Measurements from ENCODE around the gene RTN3. TPM values are rescaled to one million over a fixed set of nuclear protein-coding genes. Genes with fewer than 3 reads are reported as not detected.

Gene RTN3
- total RNA-seq, 1 experiment from 2014 or later: 145 TPM

GRCh38 chr11:63795066-63795465 lies 113.8 kb downstream of the RTN3 start:
- no peaks in the 10 kb centered on the region for H3K9me3 ChIP-seq (ENCODE audit: control insufficient read depth, insufficient read depth, low read depth, low read length)

GRCh38 chr11:63800921-63801320 lies 119.6 kb downstream of the RTN3 start:
- DNase-seq (ENCODE audit: low read depth, low spot score) (no peak), ATAC-seq (no peak)
- peaks cover 19% of the 10 kb centered on the region for H3K4me1 ChIP-seq (ENCODE audit: control insufficient read depth, insufficient read depth, low read length)
- H3K36me3 ChIP-seq (ENCODE audit: control insufficient read depth, insufficient read depth, low read length): no peaks in the 10 kb centered on the region
- intact Hi-C loops (cut with micrococcal nuclease; ENCODE audit: unreplicated experiment): no loop called here
- BruUV-seq (replicated peaks): no TSS peak
- ChIA-PET POLR2A (no interaction called here), CTCF (no interaction called here)
- H3K4me3 ChIP-seq (ENCODE audit: low read depth in 2 of 2, low read length in 2 of 2): no peak overlapping the region
- in situ Hi-C loops (cut with HindIII; ENCODE audit: low pct_unique_long_range_greater_than_20kb, low sequenced_read_pairs): no loop called here
- no peak overlapping the region for H3K27ac ChIP-seq (ENCODE audit: low read length)
- TF ChIP-seq POLR2AphosphoS5 (IDR thresholded peaks at IDR 0.05; ENCODE audit: low read depth, low read length) (no peak), CTCF (IDR thresholded peaks at IDR 0.05) (no peak), TCF7L2 (IDR thresholded peaks at IDR 0.05; ENCODE audit: low read depth, low read length) (no peak), SIN3A (IDR thresholded peaks at IDR 0.05; ENCODE audit: borderline replicate concordance, insufficient read depth, low read depth, low read length) (no peak)
- TF ChIP-seq, protein P1, sequence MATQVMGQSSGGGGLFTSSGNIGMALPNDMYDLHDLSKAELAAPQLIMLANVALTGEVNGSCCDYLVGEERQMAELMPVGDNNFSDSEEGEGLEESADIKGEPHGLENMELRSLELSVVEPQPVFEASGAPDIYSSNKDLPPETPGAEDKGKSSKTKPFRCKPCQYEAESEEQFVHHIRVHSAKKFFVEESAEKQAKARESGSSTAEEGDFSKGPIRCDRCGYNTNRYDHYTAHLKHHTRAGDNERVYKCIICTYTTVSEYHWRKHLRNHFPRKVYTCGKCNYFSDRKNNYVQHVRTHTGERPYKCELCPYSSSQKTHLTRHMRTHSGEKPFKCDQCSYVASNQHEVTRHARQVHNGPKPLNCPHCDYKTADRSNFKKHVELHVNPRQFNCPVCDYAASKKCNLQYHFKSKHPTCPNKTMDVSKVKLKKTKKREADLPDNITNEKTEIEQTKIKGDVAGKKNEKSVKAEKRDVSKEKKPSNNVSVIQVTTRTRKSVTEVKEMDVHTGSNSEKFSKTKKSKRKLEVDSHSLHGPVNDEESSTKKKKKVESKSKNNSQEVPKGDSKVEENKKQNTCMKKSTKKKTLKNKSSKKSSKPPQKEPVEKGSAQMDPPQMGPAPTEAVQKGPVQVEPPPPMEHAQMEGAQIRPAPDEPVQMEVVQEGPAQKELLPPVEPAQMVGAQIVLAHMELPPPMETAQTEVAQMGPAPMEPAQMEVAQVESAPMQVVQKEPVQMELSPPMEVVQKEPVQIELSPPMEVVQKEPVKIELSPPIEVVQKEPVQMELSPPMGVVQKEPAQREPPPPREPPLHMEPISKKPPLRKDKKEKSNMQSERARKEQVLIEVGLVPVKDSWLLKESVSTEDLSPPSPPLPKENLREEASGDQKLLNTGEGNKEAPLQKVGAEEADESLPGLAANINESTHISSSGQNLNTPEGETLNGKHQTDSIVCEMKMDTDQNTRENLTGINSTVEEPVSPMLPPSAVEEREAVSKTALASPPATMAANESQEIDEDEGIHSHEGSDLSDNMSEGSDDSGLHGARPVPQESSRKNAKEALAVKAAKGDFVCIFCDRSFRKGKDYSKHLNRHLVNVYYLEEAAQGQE (IDR thresholded peaks at IDR 0.05; ENCODE audit: insufficient read depth in 1 of 2, low read depth in 2 of 2, low read length in 1 of 2): no peak
- H3K27me3 ChIP-seq (ENCODE audit: control insufficient read depth, insufficient read depth, low read length): no peaks in the 10 kb centered on the region
- H3K9me3 ChIP-seq (ENCODE audit: control insufficient read depth, insufficient read depth, low read depth, low read length): no peaks in the 10 kb centered on the region

More at GRCh38 chr11:63795066-63795465, 113.8 kb downstream of the RTN3 start:
- ATAC-seq (no peak), DNase-seq (ENCODE audit: low read depth, low spot score) (no peak)
- intact Hi-C loops (cut with micrococcal nuclease; ENCODE audit: unreplicated experiment) (no loop called here), in situ Hi-C loops (cut with HindIII; ENCODE audit: low pct_unique_long_range_greater_than_20kb, low sequenced_read_pairs) (no loop called here)
- BruUV-seq (replicated peaks): no TSS peak
- H3K27ac ChIP-seq (ENCODE audit: low read length): no peak overlapping the region
- ChIA-PET POLR2A (no interaction called here), CTCF (no interaction called here)
- no peaks in the 10 kb centered on the region for H3K4me1 ChIP-seq (ENCODE audit: control insufficient read depth, insufficient read depth, low read length)
- no peaks in the 10 kb centered on the region for H3K36me3 ChIP-seq (ENCODE audit: control insufficient read depth, insufficient read depth, low read length)
- TF ChIP-seq SIN3A (IDR thresholded peaks at IDR 0.05; ENCODE audit: borderline replicate concordance, insufficient read depth, low read depth, low read length) (no peak), TCF7L2 (IDR thresholded peaks at IDR 0.05; ENCODE audit: low read depth, low read length) (no peak), POLR2AphosphoS5 (IDR thresholded peaks at IDR 0.05; ENCODE audit: low read depth, low read length) (no peak), CTCF (IDR thresholded peaks at IDR 0.05) (no peak)
- TF ChIP-seq, protein P1 (IDR thresholded peaks at IDR 0.05; ENCODE audit: insufficient read depth in 1 of 2, low read depth in 2 of 2, low read length in 1 of 2): no peak
- no peaks in the 10 kb centered on the region for H3K27me3 ChIP-seq (ENCODE audit: control insufficient read depth, insufficient read depth, low read length)
- H3K4me3 ChIP-seq (ENCODE audit: low read depth in 2 of 2, low read length in 2 of 2): no peak overlapping the region

All from Panc1 (cell line).